Stimulated activated CD4-positive, alpha-beta T cell treated with anti-CD3 and anti-CD28 coated beads, Interleukin-2, amount 100 ng/mL, for 4 hours (primary cell): ENCODE measurements around the gene NRDC.
A peak's percentile ranks its signal among the peaks of the same experiment; 100 is the strongest.

Source experiments
- DNase-seq: peaks from one replicate; pipeline ENCODE4 v3.0.0-alpha.2; 2020; ENCODE audit warnings: low read depth

The NRDC gene, protein sequence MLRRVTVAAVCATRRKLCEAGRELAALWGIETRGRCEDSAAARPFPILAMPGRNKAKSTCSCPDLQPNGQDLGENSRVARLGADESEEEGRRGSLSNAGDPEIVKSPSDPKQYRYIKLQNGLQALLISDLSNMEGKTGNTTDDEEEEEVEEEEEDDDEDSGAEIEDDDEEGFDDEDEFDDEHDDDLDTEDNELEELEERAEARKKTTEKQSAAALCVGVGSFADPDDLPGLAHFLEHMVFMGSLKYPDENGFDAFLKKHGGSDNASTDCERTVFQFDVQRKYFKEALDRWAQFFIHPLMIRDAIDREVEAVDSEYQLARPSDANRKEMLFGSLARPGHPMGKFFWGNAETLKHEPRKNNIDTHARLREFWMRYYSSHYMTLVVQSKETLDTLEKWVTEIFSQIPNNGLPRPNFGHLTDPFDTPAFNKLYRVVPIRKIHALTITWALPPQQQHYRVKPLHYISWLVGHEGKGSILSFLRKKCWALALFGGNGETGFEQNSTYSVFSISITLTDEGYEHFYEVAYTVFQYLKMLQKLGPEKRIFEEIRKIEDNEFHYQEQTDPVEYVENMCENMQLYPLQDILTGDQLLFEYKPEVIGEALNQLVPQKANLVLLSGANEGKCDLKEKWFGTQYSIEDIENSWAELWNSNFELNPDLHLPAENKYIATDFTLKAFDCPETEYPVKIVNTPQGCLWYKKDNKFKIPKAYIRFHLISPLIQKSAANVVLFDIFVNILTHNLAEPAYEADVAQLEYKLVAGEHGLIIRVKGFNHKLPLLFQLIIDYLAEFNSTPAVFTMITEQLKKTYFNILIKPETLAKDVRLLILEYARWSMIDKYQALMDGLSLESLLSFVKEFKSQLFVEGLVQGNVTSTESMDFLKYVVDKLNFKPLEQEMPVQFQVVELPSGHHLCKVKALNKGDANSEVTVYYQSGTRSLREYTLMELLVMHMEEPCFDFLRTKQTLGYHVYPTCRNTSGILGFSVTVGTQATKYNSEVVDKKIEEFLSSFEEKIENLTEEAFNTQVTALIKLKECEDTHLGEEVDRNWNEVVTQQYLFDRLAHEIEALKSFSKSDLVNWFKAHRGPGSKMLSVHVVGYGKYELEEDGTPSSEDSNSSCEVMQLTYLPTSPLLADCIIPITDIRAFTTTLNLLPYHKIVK

GRCh38 chr1:51878616-51879336 is at the start of gene NRDC:
Gene NRDC (minus strand): TSS chr1:51878727. CDS start chr1:51878615, 112 bp downstream.
- DNase-seq: peak; percentile 100

- DNase-seq: no peak
Measured at GRCh38 chr1:51927029-51927428, 48.5 kb upstream of the NRDC start.

DNA sequence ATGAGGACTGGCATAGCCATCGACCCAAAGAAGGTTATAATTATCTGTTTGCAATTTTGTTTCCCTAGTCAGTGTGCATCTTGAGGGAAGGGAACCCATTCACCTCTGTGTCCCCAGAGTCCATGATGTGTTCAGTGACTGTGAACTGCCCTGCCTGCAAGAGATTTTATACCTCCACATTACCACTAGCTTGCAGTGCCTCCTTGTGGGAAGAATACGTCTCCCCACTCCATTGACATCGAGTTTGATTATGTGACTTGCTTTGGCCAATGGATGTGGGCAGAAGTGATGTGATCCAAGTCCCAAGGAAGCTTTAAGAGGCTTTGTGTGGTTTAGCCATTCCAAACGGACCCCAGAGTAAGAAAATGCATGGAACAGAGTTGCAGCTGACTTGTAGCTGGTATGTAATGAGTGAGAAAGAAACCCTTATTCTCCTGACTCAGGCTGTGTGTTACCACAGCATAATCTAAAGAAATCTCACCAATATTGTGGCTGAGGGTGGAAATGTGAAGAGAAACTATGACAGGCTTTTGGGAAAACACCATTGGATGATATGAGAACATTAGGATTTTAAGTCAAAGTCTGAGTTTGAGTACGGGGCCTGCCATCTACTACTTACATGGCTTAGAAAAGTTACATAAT is 47.8 kb upstream of the NRDC start:
- no peak for DNase-seq

DNA sequence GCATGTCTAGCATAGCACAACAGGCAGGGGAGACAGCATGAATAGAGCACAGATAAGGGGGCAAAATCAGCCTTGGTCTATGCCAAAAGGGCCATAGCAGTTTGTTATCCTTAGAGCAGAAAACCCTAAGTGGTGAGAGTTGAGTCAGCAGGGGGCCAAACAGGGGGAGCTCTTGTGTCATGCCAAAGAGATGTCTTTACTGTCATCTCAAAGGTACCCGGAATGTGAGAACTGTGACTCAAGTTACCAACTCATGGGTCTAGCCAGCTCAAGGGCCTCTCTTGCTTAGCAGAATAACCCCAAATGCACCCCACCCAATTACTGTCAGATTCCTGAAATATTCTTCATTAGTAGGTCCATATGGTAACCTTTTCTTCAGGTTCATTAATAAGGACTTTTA is 45.9 kb upstream of the NRDC start:
- no peak for DNase-seq

GRCh38 chr1:51922040-51922439 is 43.5 kb upstream of the NRDC start:
- no peak for DNase-seq

GRCh38 chr1:51920130-51920529 is 41.6 kb upstream of the NRDC start:
- no peak for DNase-seq

GRCh38 chr1:51919684-51920083 is 41.2 kb upstream of the NRDC start:
- no peak for DNase-seq

DNA sequence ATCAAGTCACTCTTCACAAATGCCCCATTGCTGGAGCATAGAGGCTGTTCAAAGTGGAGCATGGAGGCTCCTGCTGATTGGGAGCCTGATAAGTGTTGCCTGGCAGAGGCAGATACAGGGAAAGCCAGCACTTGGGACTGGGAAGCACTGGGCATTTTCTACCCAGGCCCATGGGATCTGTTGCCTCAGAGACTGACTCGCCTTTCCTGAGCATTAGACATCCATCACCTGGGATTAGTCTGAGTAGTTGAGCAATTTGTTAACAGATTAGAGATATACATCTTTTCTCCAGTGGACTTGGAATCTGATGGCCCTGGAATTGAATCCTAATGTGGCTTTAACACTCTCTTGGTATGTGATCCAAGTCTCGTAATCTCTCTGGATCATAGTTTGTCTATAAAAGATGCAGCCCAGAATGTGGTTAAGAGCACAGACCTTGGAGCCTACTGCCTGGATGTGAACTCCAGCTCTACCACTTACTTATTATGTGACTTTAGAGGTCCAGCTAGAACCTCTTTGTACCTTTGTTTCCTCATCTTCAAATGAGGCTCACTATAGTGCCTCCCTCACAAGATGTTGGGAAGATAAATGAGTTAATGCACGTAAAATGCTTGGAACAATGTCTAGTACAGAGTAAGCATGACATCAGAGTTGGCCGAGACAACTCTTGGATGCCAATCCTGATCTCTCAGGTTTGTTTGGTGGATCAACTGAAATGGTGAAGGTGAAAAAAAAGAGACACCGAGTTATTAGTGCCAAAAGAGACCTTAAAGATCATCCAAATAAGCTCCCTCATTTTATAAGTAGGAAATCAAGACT is 38.3 kb upstream of the NRDC start:
- no peak for DNase-seq

- DNase-seq: no peak
Measured at GRCh38 chr1:51915951-51916350, 37.4 kb upstream of the NRDC start.

DNA sequence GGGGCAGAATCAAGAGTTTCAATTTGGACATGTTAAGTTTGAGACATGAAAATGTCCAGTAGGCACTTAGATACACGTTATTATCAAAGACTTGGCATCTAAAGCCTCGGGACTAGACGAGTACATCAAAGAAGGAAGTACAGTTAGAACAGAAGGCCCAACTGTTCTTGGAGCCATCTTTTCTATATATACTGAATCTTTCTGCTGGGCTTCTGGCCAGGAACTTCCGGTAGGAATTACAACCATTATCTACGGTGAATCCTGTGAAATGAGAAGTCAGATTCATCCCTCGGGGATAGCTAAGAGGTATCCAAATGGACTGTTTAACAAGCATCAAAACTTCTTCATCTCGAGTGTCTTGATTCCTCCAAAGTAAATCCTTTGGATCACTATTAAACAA is 34.4 kb upstream of the NRDC start:
- no peak for DNase-seq

DNA sequence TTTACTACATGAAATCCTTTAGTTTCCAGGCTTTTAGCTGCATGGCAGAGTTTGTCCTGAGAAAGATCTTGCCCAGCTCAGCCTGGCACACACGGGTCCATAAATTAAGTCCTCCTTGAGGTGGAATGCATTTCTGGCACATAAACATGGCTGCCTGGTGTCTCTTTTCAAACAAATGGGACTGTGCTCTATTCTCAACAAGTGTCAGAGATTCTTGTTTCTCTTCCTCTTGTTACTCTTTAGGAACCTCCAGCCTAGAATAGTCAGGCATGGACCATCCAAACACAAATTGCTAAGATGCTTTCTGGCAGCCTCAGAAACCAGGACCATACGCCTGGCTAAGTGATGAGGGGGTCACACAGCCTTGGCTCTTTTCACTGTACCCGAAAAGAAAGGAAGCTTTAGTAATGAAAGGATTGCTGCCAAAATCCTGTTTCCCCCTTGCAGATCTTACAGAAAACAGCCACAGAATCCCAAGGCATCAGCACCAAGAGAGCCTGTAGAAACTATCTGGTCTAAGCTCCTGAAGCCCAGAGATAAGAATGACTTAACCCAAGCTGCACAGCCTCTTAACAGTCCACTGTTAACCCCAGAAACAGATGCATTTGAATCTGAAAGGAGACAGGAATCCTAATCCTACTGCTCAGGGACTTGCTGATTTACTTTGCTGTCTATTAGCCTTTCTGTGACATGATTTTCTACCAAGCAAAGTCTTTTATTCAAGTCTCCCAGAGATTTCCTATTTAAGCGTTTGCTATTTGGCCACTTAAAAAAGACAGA is 31.9 kb upstream of the NRDC start:
- DNase-seq: no peak

DNA sequence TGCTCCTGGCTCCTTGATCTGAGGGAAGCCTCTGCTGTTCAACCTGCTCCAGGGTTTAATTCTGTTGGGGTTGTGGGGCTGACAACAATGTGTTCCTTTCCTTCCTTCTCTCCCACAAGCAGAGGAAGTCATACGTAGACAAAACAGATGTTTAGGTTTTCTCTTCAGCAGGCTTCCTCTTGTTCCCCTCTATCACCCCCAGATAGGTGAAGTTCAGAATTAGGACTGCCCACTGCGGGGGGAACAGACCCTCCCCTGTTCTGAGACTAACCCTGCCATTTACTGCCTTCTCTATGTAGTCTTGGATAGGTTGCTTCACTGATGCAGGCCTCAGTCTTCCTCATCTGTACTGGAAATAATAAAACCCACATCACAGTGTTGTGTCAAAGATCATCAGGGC is 30.0 kb upstream of the NRDC start:
- DNase-seq: no peak

GRCh38 chr1:51907079-51907702 is 28.7 kb upstream of the NRDC start:
- no peak for DNase-seq

DNA sequence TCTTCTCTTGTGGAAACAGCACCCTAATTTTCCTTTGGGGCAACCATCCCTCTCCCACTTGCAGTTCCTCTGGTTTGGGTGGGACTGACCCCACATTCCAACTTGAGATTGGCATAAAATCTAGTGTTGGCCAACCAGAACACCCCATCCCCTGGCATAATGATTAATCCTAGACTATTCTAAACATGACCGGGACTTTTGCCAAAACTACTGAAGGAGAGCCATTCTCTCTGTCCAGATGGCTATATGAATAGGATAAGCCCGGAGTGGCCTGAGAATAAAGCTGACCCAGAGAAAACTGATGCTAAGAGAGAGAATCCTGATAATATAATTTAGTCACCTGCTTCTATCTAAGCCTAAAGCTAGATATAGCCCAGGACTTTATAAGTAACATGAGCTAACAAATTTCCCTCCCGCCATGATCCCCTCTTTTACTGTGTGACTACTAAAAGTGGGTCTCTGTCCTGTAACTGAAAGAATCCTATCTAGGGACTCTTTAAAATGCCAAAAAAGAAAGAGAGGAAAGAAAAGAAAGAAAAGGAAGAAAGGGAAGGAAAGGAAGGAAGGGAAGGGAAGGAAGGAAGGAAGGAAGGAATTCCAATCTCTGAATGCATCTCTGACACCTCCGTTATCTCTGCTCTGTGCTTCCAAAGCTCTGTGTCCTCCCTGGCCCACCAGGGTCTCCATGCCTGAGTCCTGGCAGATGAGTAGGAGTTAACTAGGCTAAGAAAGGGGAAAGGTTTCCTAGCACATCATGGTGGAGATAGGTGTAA is 28.0 kb upstream of the NRDC start:
- DNase-seq: no peak

GRCh38 chr1:51902456-51902855 is 23.9 kb upstream of the NRDC start:
- no peak for DNase-seq

DNA sequence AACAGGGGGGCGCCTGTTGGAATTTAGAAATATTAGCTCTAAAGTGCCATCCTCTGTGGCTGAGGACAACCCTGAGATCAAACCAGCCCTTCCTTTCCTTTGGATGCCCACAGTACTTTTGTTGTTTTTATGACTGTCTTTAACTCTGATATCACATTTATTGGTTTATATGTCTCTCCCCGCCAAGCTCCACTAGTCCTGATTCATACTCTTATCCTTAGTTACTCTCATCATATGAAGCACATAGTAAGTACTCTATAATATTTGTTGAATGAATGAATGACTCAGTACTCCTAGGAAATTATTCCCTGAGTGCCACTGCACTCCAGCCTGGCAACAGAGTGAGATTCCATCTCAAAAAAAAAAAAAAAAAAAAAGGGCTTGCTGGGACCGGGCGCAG is 22.6 kb upstream of the NRDC start:
- no peak for DNase-seq

- no peak for DNase-seq
Measured at GRCh38 chr1:51899022-51899421, 20.5 kb upstream of the NRDC start.

DNA sequence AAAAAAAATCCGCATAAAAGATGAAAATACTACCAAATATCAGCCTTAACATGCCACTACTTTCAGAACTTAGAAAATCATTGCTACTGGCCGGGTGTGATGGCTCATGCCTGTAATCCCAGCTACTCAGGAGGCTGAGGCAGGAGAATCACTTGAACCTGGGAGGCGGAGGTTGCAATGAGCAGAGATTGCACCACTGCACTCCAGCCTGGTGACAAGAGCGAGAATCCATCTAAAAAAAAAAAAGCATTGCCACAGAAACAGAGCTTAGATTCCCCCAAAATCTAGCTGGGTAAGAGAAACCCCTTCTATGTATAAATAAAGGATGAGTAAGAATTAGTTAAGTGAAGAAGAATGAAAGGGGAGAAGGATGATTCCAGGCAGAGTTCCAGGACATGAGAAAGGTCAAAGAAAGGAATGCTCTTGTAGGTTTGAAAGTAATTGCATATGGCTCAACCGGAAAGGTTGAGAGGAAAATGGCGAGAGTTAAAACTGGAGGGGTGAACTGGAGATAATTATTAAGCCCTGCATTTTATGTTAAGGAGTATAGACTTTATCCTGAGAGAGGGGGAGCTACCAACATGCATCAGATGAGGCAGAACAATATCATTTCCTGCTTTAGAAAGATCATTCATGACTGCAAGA is 19.7 kb upstream of the NRDC start:
- no peak for DNase-seq
